Left ventricle myocardium superior (tissue), 1 donor: ENCODE results near the gene S100B. TPM values are rescaled to one million over a fixed set of nuclear protein-coding genes. Genes with fewer than 3 reads are reported as not detected.
"Not testable (repeated sequence)": the region's sequence is repeated elsewhere in the genome, so short reads cannot be mapped to it uniquely, and the experiment has no call there.

ENCODE experiments used
- ATAC-seq: fragments of 200-7000 bp; cut with Tn5 transposase; one replicate; pipeline ENCODE4 v1.9.1; 2020; ENCODE audit warnings: mild to moderate bottlenecking, moderate library complexity
- DNase-seq: peaks from one replicate; pipeline ENCODE4 v3.0.0-alpha.2; 2020
- intact Hi-C: fragments of 100-400 bp; cut with micrococcal nuclease; formaldehyde crosslinking; loops from one replicate; pipeline ENCODE4 v1.11.0; 2022
- total RNA-seq: library from RNA; stranded (reverse); fragmentation: NEBNext Ultra II Directional; extraction: Animal tissue kit (Norgen Biotek cat#: 25700); gene quantifications from one replicate; pipeline ENCODE4 v1.2.1, GENCODE V29; 2021
- donor health status: DM: no; HTN: yes; CAD: no; lungs with severe emphysema.

Gene S100B
- total RNA-seq, 1 donor from 2014 or later = 3.5 TPM

GRCh38 chr21:46606427-46606813, 1.5 kb upstream of the S100B start:
- intact Hi-C loops = no loop called here
- ATAC-seq (peak; percentile 18), DNase-seq (no peak)

GRCh38 chr21:46605767-46606426, 1.0 kb upstream of the S100B start:
- peak; percentile 53 for DNase-seq
- intact Hi-C loops = no loop called here

GRCh38 chr21:46604329-46604974, 430 bp downstream of the S100B start:
- DNase-seq = no peak
- ATAC-seq = no peak
- intact Hi-C loops = no loop called here

More at GRCh38 chr21:46605767-46606426, 1.0 kb upstream of the S100B start:
- ATAC-seq = peak; percentile 80

- intact Hi-C loops = no loop called here
- ATAC-seq (no peak), DNase-seq (no peak)
These were observed 1.7 kb downstream of the S100B start for GRCh38 chr21:46603228-46603627.

GRCh38 chr21:46600978-46601377, 3.9 kb downstream of the S100B start:
- intact Hi-C loops = no loop called here
- ATAC-seq (no peak), DNase-seq (no peak)

GRCh38 chr21:46600305-46600704, 4.6 kb downstream of the S100B start:
- intact Hi-C loops = no loop called here
- DNase-seq = no peak
- ATAC-seq = no peak

- ATAC-seq (peak; percentile 60), DNase-seq (no peak)
- intact Hi-C loops = no loop called here
These were observed 6.0 kb downstream of the S100B start for GRCh38 chr21:46598581-46599572.

- DNase-seq = no peak
- intact Hi-C loops = no loop called here
- no peak for ATAC-seq
These were observed 7.0 kb downstream of the S100B start for GRCh38 chr21:46597896-46598343.

- DNase-seq = no peak
- intact Hi-C loops = no loop called here
These were observed 7.9 kb downstream of the S100B start for GRCh38 chr21:46597031-46597430.

GRCh38 chr21:46596201-46596600, 8.7 kb downstream of the S100B start:
- ATAC-seq = no peak
- intact Hi-C loops = no loop called here
- no peak for DNase-seq

More at GRCh38 chr21:46597031-46597430, 7.9 kb downstream of the S100B start:
- ATAC-seq = no peak

GRCh38 chr21:46594276-46594675, 10.6 kb downstream of the S100B start:
- DNase-seq (no peak), ATAC-seq (no peak)
- intact Hi-C loops = no loop called here

- DNase-seq (no peak), ATAC-seq (no peak)
- intact Hi-C loops = no loop called here
These were observed 19.5 kb downstream of the S100B start for GRCh38 chr21:46585191-46585953.

GRCh38 chr21:46581780-46582307, 23.0 kb downstream of the S100B start:
- DNase-seq (no peak), ATAC-seq (no peak)
- intact Hi-C loops = no loop called here

GRCh38 chr21:46579394-46579793, 25.5 kb downstream of the S100B start:
- intact Hi-C loops, DNase-seq, ATAC-seq: not testable (repeated sequence)

- intact Hi-C loops, DNase-seq, ATAC-seq: not testable (repeated sequence)
These were observed 27.1 kb downstream of the S100B start for GRCh38 chr21:46577786-46578185.

GRCh38 chr21:46572850-46573249, 32.0 kb downstream of the S100B start:
- no peak for DNase-seq
- intact Hi-C loops = no loop called here
- no peak for ATAC-seq

- intact Hi-C loops = no loop called here
- ATAC-seq = no peak
- no peak for DNase-seq
These were observed 34.3 kb downstream of the S100B start for GRCh38 chr21:46570631-46571030.

- intact Hi-C loops = no loop called here
- ATAC-seq (peak; percentile 84), DNase-seq (no peak)
These were observed 34.8 kb downstream of the S100B start for GRCh38 chr21:46570119-46570518.

- DNase-seq (no peak), ATAC-seq (no peak)
- intact Hi-C loops = no loop called here
These were observed 35.8 kb downstream of the S100B start for GRCh38 chr21:46569081-46569480.
